Thoracic aorta (tissue), 2 donors: ENCODE results near the gene TECR. TPM values are rescaled to one million over a fixed set of nuclear protein-coding genes. Genes with fewer than 3 reads are reported as not detected.
A peak's percentile ranks its signal among the peaks of the same experiment; 100 is the strongest.

Experiments
- ATAC-seq: fragments of 150-250 bp; one replicate; pipeline ENCODE4 v1.8.0; 2017; ENCODE audit warnings: low read depth; ENCODE audit not compliant: insufficient number of reproducible peaks, low FRiP score
- DNase-seq: peaks from one replicate; pipeline ENCODE4 v3.0.0-alpha.2; 2020; ENCODE audit warnings: low spot score
- H3K27ac ChIP-seq, 2 donors: fragments of 200-600 bp; sonication (generic); 1 replicate in 1 of 2; 2 replicates in 1 of 2; pipeline ENCODE4 v1.5.1; 2016; ENCODE audit warnings: mild to moderate bottlenecking in 2 of 2, moderate library complexity in 2 of 2
- H3K27me3 ChIP-seq: fragments of 200-600 bp; sonication (generic); replicated peaks from 2 replicates; pipeline ENCODE4 v1.6.0; 2016; ENCODE audit warnings: mild to moderate bottlenecking; ENCODE audit not compliant: insufficient read depth
- H3K36me3 ChIP-seq: fragments of 200-600 bp; sonication (generic); one replicate; pipeline ENCODE4 v1.5.1; 2016
- H3K4me1 ChIP-seq, 2 donors: fragments of 200-600 bp; sonication (generic); 1 replicate in 1 of 2; 2 replicates in 1 of 2; pipeline versions ENCODE4 v1.5.1 to v1.6.0; 2016; ENCODE audit warnings: low read depth in 2 of 2, mild to moderate bottlenecking in 1 of 2; ENCODE audit not compliant: control insufficient read depth in 1 of 2
- H3K4me3 ChIP-seq: fragments of 200-600 bp; sonication (generic); 2 replicates; pipeline ENCODE4 v1.5.1; 2016; ENCODE audit warnings: mild to moderate bottlenecking
- H3K9me3 ChIP-seq: fragments of 200-600 bp; sonication (generic); 2 replicates; pipeline ENCODE4 v1.5.1; 2016
- total RNA-seq, 2 donors: library from RNA; depleted of rRNA; stranded (reverse); fragments of >200 nt; gene quantifications; one replicate each; pipeline versions ENCODE4 v1.1.0 to v1.2.3, GENCODE V29; 2016
- TF ChIP-seq, protein P1 (sequence below): fragments of 200-600 bp; sonication (generic); IDR thresholded peaks from one replicate; pipeline ENCODE4 v1.5.1; 2019; ENCODE audit warnings: antibody characterized with exemption

Gene TECR
- total RNA-seq, 2 donors from 2014 or later, result 35.6 to 37.6 TPM

DNA sequence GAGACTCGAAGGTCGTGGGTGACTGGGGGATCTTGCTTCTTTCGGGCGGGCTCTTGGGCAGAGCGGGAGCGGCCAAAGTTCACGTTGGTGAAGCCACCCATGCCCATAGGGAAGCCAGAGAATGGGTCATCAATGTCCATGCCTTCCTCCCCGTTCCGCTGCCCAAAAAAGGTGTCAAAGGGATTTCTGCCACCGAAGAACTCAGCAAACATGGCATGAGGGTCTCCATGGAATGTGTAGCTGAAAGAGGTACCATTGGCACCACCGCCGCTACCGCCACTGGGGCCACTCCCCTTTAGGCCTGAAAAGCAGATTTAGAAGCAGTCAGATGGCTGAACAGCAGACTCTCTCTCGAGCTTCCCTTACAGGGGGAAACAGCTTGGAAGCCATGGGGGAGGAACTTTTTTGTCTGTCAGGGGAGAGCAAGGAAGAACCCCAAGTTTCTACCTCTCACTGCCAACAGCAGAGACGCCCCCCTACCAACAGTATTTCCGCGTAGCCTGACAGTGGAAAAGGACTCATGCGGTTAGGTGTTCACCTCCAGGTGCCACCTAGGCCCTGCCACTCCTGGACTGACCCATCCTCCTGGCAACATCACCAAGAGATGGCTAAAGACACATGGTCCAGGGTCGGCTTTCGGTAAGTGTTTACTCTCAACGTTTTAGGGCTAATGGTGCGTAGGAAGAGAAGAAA lies 12.5 kb upstream of the TECR start:
- H3K4me3 ChIP-seq, result peak overlapping the region; percentile 82
- TF ChIP-seq, protein P1, sequence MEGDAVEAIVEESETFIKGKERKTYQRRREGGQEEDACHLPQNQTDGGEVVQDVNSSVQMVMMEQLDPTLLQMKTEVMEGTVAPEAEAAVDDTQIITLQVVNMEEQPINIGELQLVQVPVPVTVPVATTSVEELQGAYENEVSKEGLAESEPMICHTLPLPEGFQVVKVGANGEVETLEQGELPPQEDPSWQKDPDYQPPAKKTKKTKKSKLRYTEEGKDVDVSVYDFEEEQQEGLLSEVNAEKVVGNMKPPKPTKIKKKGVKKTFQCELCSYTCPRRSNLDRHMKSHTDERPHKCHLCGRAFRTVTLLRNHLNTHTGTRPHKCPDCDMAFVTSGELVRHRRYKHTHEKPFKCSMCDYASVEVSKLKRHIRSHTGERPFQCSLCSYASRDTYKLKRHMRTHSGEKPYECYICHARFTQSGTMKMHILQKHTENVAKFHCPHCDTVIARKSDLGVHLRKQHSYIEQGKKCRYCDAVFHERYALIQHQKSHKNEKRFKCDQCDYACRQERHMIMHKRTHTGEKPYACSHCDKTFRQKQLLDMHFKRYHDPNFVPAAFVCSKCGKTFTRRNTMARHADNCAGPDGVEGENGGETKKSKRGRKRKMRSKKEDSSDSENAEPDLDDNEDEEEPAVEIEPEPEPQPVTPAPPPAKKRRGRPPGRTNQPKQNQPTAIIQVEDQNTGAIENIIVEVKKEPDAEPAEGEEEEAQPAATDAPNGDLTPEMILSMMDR, result no peak
- H3K27me3 ChIP-seq, result no peaks in the 10 kb centered on the region
- peaks cover 24% of the 10 kb centered on the region for H3K36me3 ChIP-seq
- H3K4me1 ChIP-seq, result peaks cover 29 to 30% of the 10 kb centered on the region in 2 donors
- DNase-seq, result no peak
- no peaks in the 10 kb centered on the region for H3K9me3 ChIP-seq
- peak overlapping the region; percentile 93 to 98 for H3K27ac ChIP-seq
- no peak for ATAC-seq

DNA sequence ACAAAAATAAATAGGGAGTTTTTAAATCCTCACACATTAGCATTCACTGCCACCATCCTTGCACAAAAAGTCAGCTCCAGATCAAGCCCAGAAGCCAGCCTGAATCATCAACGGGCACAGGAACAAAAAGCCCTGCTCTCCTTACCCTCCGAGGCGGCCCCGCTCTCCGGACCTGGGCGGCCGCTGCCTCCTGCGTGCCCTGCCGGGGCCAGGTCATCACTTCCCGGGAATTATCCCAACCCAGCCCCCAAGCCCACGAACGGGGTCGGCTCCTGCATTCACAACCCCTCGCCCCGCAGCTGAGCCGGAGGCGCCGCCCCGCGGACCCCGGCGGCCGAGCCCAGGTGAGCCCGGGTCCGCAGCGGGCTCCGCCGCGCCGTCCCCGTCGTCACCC lies 12.0 kb upstream of the TECR start:
- DNase-seq (no peak), ATAC-seq (no peak)
- Histone ChIP-seq H3K4me3 (peak overlapping the region; percentile 82), H3K36me3 (peaks cover 24% of the 10 kb centered on the region), H3K9me3 (no peaks in the 10 kb centered on the region), H3K27me3 (no peaks in the 10 kb centered on the region), H3K27ac (peak overlapping the region; percentile 93 to 98), H3K4me1 (peaks cover 29 to 30% of the 10 kb centered on the region in 2 donors)
- TF ChIP-seq, protein P1, result no peak

- no peaks in the 10 kb centered on the region for H3K27me3 ChIP-seq
- peak within 1 kb of the TSS; percentile 93 to 98 for H3K27ac ChIP-seq
- TF ChIP-seq, protein P1, result no peak
- H3K4me1 ChIP-seq, result peaks cover 29 to 30% of the 10 kb centered on the region in 2 donors
- peak; percentile 82 for ATAC-seq
- DNase-seq, result no peak
- no peaks in the 10 kb centered on the region for H3K9me3 ChIP-seq
- peak within 1 kb of the TSS; percentile 82 for H3K4me3 ChIP-seq
- H3K36me3 ChIP-seq, result peaks cover 24% of the 10 kb centered on the region
These were observed 11.4 kb upstream of the TECR start, which contains the start of gene DNAJB1 for GRCh38 chr19:14517840-14518505. DNAJB1 (minus strand) TSS chr19:14518397; CDS start chr19:14518349, 48 bp downstream.

DNA sequence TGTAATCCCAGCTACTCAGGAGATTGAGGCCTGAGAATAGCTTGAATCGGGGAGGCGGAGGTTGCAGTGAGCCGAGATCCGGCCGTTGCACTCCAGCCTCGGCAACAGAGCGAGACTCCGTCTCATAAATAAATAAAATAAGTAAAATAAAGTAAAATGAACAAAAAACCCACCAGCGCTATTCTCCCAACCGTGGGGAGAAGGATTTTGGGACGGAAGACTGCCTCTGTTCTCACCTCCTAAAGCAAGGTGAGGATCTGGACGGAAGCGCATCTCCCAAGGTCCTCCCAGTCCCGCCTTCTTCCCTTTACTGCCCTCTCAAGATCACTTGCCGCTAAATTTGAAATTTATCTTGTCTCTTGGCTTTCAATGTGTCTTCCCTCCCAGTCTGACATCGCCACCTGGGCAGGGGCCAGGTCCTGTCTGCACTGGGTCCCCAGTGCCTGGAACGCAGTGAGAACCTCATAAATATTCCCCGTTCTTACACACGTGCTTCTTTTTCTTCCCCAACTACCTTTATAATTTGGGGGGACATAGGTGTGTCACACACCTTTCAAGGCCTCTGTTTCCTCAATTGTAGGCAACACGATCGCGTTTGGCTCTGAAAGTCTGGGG lies 10.0 kb upstream of the TECR start:
- no peaks in the 10 kb centered on the region for H3K27me3 ChIP-seq
- H3K36me3 ChIP-seq, result peaks cover 18% of the 10 kb centered on the region
- no peaks in the 10 kb centered on the region for H3K9me3 ChIP-seq
- peaks cover 29 to 30% of the 10 kb centered on the region in 2 donors for H3K4me1 ChIP-seq
- TF ChIP-seq, protein P1, result no peak
- H3K27ac ChIP-seq, result peak overlapping the region; percentile 82 to 93
- no peak for ATAC-seq
- no peak for DNase-seq
- peak overlapping the region; percentile 82 for H3K4me3 ChIP-seq

- ATAC-seq (no peak), DNase-seq (no peak)
- Histone ChIP-seq H3K27ac (peak overlapping the region in 1 of 2 donors; percentile 10), H3K4me1 (peaks cover 28 to 29% of the 10 kb centered on the region in 2 donors), H3K4me3 (no peak overlapping the region), H3K36me3 (peaks cover 12% of the 10 kb centered on the region), H3K27me3 (no peaks in the 10 kb centered on the region), H3K9me3 (no peaks in the 10 kb centered on the region)
- TF ChIP-seq, protein P1, result no peak
These were observed 9.5 kb upstream of the TECR start for GRCh38 chr19:14519860-14520407.
